AG09309 (cell line): Measurements from ENCODE around the gene GUCA2A.

Source experiments
- DNase-seq: peaks from one replicate; pipeline ENCODE4 v3.0.0-alpha.2; 2010; ENCODE audit warnings: low read depth
- H3K4me3 ChIP-seq: 2 replicates; pipeline ENCODE4 v1.5.1; 2011; ENCODE audit warnings: mild to moderate bottlenecking, low read depth, low read length, moderate library complexity; ENCODE audit not compliant: control insufficient read depth
- CTCF ChIP-seq: IDR thresholded peaks from 2 replicates; pipeline ENCODE4 v1.5.1; 2011; ENCODE audit warnings: mild to moderate bottlenecking, low read depth, low read length, inconsistent platforms; ENCODE audit not compliant: insufficient read depth, control insufficient read depth; ENCODE audit errors: missing control alignments

The GUCA2A gene

GRCh38 chr1:42201986-42202385, 37.4 kb upstream of the GUCA2A start:
- no peak for TF ChIP-seq CTCF
- no peak for DNase-seq
- H3K4me3 ChIP-seq, result no peak overlapping the region

GRCh38 chr1:42198251-42198650, 33.7 kb upstream of the GUCA2A start:
- no peak for DNase-seq
- no peak for TF ChIP-seq CTCF

GRCh38 chr1:42195841-42196240, 31.3 kb upstream of the GUCA2A start:
- DNase-seq, result no peak
- TF ChIP-seq CTCF, result no peak
- H3K4me3 ChIP-seq, result no peak overlapping the region

More at GRCh38 chr1:42198251-42198650, 33.7 kb upstream of the GUCA2A start:
- no peak overlapping the region for H3K4me3 ChIP-seq

- DNase-seq, result no peak
- H3K4me3 ChIP-seq, result no peak overlapping the region
- TF ChIP-seq CTCF, result no peak
Observed at GRCh38 chr1:42192106-42192505, 27.6 kb upstream of the GUCA2A start.

GRCh38 chr1:42191319-42191718, 26.8 kb upstream of the GUCA2A start:
- H3K4me3 ChIP-seq, result no peak overlapping the region
- TF ChIP-seq CTCF, result no peak
- DNase-seq, result no peak

- no peak for DNase-seq
- no peak overlapping the region for H3K4me3 ChIP-seq
- TF ChIP-seq CTCF, result no peak
Observed at GRCh38 chr1:42189931-42190853, 25.6 kb upstream of the GUCA2A start.

GRCh38 chr1:42186152-42186551, 21.6 kb upstream of the GUCA2A start:
- no peak for TF ChIP-seq CTCF
- DNase-seq, result no peak
- no peak overlapping the region for H3K4me3 ChIP-seq
